WTC11 (cell line): ENCODE measurements around the gene SOX6.

Experiments
- PRRX2 ChIP-seq: fragments of 250-450 bp; sonication (Bioruptor Pico); IDR thresholded peaks from 2 replicates; pipeline ENCODE4 v1.8.0; 2021; ENCODE audit warnings: mild to moderate bottlenecking
- TEAD4 ChIP-seq: sonication (generic); formaldehyde crosslinking; IDR thresholded peaks from 2 replicates; pipeline ENCODE4 v1.8.0; 2022; ENCODE audit warnings: mild to moderate bottlenecking, missing genetic modification reagents
- TF ChIP-seq, protein P1 (sequence below): fragments of 200-600 bp; IDR thresholded peaks from 2 replicates; pipeline ENCODE4 v1.8.0; 2022; ENCODE audit warnings: antibody characterized with exemption

DNA sequence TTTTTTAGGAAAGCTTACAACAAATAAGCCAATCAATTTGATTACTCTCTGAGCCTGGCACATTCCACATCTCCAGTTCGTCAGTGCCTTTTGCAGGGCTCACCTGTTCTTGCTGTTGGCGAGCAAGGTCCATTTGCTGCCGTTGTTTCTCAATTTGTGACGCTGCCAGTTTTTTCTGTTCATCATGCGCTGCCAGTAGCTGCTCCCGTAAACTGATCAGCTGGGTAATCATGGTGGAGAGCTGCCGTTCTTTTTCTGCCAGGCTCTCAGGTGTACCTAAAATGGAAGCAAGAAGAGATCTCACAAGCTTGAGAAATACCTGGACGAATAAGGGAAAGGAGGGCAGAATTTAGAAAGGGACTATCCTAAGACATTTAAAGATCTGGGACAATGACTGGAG, 169.7 kb downstream of the SOX6 start:
- TF ChIP-seq, protein P1, sequence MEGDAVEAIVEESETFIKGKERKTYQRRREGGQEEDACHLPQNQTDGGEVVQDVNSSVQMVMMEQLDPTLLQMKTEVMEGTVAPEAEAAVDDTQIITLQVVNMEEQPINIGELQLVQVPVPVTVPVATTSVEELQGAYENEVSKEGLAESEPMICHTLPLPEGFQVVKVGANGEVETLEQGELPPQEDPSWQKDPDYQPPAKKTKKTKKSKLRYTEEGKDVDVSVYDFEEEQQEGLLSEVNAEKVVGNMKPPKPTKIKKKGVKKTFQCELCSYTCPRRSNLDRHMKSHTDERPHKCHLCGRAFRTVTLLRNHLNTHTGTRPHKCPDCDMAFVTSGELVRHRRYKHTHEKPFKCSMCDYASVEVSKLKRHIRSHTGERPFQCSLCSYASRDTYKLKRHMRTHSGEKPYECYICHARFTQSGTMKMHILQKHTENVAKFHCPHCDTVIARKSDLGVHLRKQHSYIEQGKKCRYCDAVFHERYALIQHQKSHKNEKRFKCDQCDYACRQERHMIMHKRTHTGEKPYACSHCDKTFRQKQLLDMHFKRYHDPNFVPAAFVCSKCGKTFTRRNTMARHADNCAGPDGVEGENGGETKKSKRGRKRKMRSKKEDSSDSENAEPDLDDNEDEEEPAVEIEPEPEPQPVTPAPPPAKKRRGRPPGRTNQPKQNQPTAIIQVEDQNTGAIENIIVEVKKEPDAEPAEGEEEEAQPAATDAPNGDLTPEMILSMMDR, result no peak
- TF ChIP-seq PRRX2 (CRISPR knock-in tag), result no peak
- TF ChIP-seq TEAD4 (CRISPR knock-in tag), result no peak
